Gastroesophageal sphincter (tissue), 4 donors: ENCODE measurements around the gene NOTCH2. TPM values are rescaled to one million over a fixed set of nuclear protein-coding genes. Genes with fewer than 3 reads are reported as not detected.

Experiments used
- ATAC-seq: fragments of 150-250 bp; one replicate; pipeline ENCODE4 v1.9.1; 2016; ENCODE audit warnings: mild to moderate bottlenecking, moderate library complexity
- H3K27ac ChIP-seq, 4 donors: fragments of 200-600 bp; sonication (generic) in 3 of 4; 1 replicate in 3 of 4; 2 replicates in 1 of 4; pipeline ENCODE4 v1.5.1; 2016 to 2019
- H3K27me3 ChIP-seq: fragments of 200-600 bp; sonication (generic); one replicate; pipeline ENCODE4 v1.5.1; 2019
- H3K36me3 ChIP-seq, 2 donors: fragments of 200-600 bp; sonication (generic); one replicate each; pipeline ENCODE4 v1.5.1; 2019; ENCODE audit warnings: control low read depth in 1 of 2
- H3K4me1 ChIP-seq, 3 donors: fragments of 200-600 bp; sonication (generic); 1 replicate in 2 of 3; 2 replicates in 1 of 3; pipeline ENCODE4 v1.5.1; 2016 to 2019; ENCODE audit warnings: control low read depth in 2 of 3
- H3K4me3 ChIP-seq, 2 donors: fragments of 200-600 bp; sonication (generic); one replicate each; pipeline ENCODE4 v1.5.1; 2019; ENCODE audit warnings: mild to moderate bottlenecking in 1 of 2, moderate library complexity in 1 of 2
- H3K9me3 ChIP-seq, 3 donors: fragments of 200-600 bp; sonication (generic); one replicate each; pipeline ENCODE4 v1.5.1; 2017 to 2019; ENCODE audit warnings: control low read depth in 2 of 3
- CTCF ChIP-seq, 4 experiments: fragments of 200-600 bp in 2 of 4; fragments of 450-650 bp in 2 of 4; sonication (generic) in 1 of 4; IDR thresholded peaks; one replicate each; pipeline ENCODE4 v1.5.1; 2017 to 2019; ENCODE audit warnings: antibody characterized with exemption in 4 of 4, mild to moderate bottlenecking in 2 of 4, moderate library complexity in 2 of 4
- EP300 ChIP-seq: sonication (generic); formaldehyde crosslinking; IDR thresholded peaks from one replicate; pipeline ENCODE4 v1.6.1; 2017; ENCODE audit warnings: antibody characterized with exemption, mild to moderate bottlenecking
- POLR2A ChIP-seq, 2 donors: fragments of 450-650 bp; IDR thresholded peaks; one replicate each; pipeline ENCODE4 v1.6.1; 2017; ENCODE audit warnings: antibody characterized with exemption in 2 of 2, mild to moderate bottlenecking in 2 of 2, moderate library complexity in 1 of 2
- POLR2AphosphoS5 ChIP-seq: sonication (generic); formaldehyde crosslinking; IDR thresholded peaks from one replicate; pipeline ENCODE4 v1.6.1; 2017; ENCODE audit warnings: antibody characterized with exemption
- WGBS, 2 donors: methylation state at CpG; one replicate each; pipeline ENCODE4 v1.1.5; 2018; ENCODE audit warnings: low coverage in 1 of 2; 5-methylcytosine and 5-hydroxymethylcytosine counted together
- total RNA-seq, 4 donors: library from RNA; depleted of rRNA; stranded (reverse); fragments of >200 nt; gene quantifications; one replicate each; pipeline ENCODE4 v1.1.0, GENCODE V29; 2016

NOTCH2 gene
- total RNA-seq, 4 donors from 2014 or later = 79.8 to 150 (median 105) TPM

GRCh38 chr1:119887427-119887826 is 182.0 kb downstream of the NOTCH2 start:
- Histone ChIP-seq H3K4me3 (no peak overlapping the region), H3K36me3 (no peaks in the 10 kb centered on the region), H3K27me3 (no peaks in the 10 kb centered on the region), H3K9me3 (peaks cover 0 to 7% (median 0%) of the 10 kb centered on the region in 3 donors), H3K4me1 (no peaks in the 10 kb centered on the region), H3K27ac (no peak overlapping the region)
- no peak for ATAC-seq
- TF ChIP-seq CTCF (IDR thresholded peaks at IDR 0.05) (no peak), POLR2A (IDR thresholded peaks at IDR 0.05) (no peak), EP300 (no peak), POLR2AphosphoS5 (no peak)

GRCh38 chr1:119885903-119886783 is 183.3 kb downstream of the NOTCH2 start:
- H3K27ac ChIP-seq = no peak overlapping the region

GRCh38 chr1:119884711-119885110 is 184.8 kb downstream of the NOTCH2 start:
- peaks cover 0 to 7% (median 0%) of the 10 kb centered on the region in 3 donors for H3K9me3 ChIP-seq
- no peak for ATAC-seq
- no peaks in the 10 kb centered on the region for H3K27me3 ChIP-seq
- H3K4me3 ChIP-seq = no peak overlapping the region
- no peak overlapping the region for H3K27ac ChIP-seq
- TF ChIP-seq EP300 (no peak), POLR2A (IDR thresholded peaks at IDR 0.05) (no peak), CTCF (IDR thresholded peaks at IDR 0.05) (no peak), POLR2AphosphoS5 (no peak)
- no peaks in the 10 kb centered on the region for H3K4me1 ChIP-seq
- 9 to 20% methylated on average over 1 to 2 of the region's 2 CpGs for WGBS, 2 donors
- H3K36me3 ChIP-seq = no peaks in the 10 kb centered on the region

More at GRCh38 chr1:119885903-119886783, 183.3 kb downstream of the NOTCH2 start:
- Histone ChIP-seq H3K4me1 (no peaks in the 10 kb centered on the region), H3K9me3 (peaks cover 0 to 7% (median 0%) of the 10 kb centered on the region in 3 donors), H3K36me3 (no peaks in the 10 kb centered on the region), H3K27me3 (no peaks in the 10 kb centered on the region), H3K4me3 (no peak overlapping the region)
- 61 to 63% methylated on average over 7 to 9 of the region's 11 CpGs for WGBS, 2 donors
- peak; percentile 40 to 65 (median 52) for TF ChIP-seq CTCF (IDR thresholded peaks at IDR 0.05)
- TF ChIP-seq POLR2A (IDR thresholded peaks at IDR 0.05) = no peak
- TF ChIP-seq EP300 = no peak
- ATAC-seq = no peak

GRCh38 chr1:119883826-119884225 is 185.6 kb downstream of the NOTCH2 start:
- peaks cover 0 to 7% (median 0%) of the 10 kb centered on the region in 3 donors for H3K9me3 ChIP-seq
- H3K4me3 ChIP-seq = no peak overlapping the region
- H3K4me1 ChIP-seq = no peaks in the 10 kb centered on the region
- H3K27me3 ChIP-seq = no peaks in the 10 kb centered on the region
- TF ChIP-seq POLR2A (IDR thresholded peaks at IDR 0.05) (no peak), CTCF (IDR thresholded peaks at IDR 0.05) (no peak), EP300 (no peak), POLR2AphosphoS5 (no peak)
- 93 to 96% methylated on average over 3 of the region's 3 CpGs for WGBS, 2 donors
- no peaks in the 10 kb centered on the region for H3K36me3 ChIP-seq
- H3K27ac ChIP-seq = no peak overlapping the region
- ATAC-seq = no peak
